ENCODE results near the gene ACOXL. TPM values are rescaled to one million over a fixed set of nuclear protein-coding genes. Genes with fewer than 3 reads are reported as not detected.
A peak's percentile ranks its signal among the peaks of the same experiment; 100 is the strongest.

The ACOXL gene
- total RNA-seq, 2 experiments from 2014 or later = 0.20 to 0.96 TPM

GRCh38 chr2:110748489-110748867 is 16.1 kb downstream of the ACOXL start:
- peak; percentile 92 for DNase-seq
- H3K4me1 Mint-ChIP-seq = peaks cover 50% of the 10 kb centered on the region
- ATAC-seq = peak; percentile 95
- no peaks in the 10 kb centered on the region for H3K9me3 Mint-ChIP-seq (ENCODE audit: low read depth)
- CTCF ChIA-PET = interaction anchor here (1.0 to 2.7 kb wide), 7 partner anchors 9 to 113 kb away, joined by 3 to 15 read pairs (median 4); partner anchors contain the start of gene BUB1
- H3K27ac Mint-ChIP-seq = peak overlapping the region; percentile 92
- H3K4me3 Mint-ChIP-seq = peak overlapping the region; percentile 63
- H3K36me3 Mint-ChIP-seq = no peaks in the 10 kb centered on the region
- peaks cover 36% of the 10 kb centered on the region for H3K27me3 Mint-ChIP-seq

GRCh38 chr2:110751642-110752041 is 19.3 kb downstream of the ACOXL start:
- ATAC-seq (no peak), DNase-seq (no peak)
- no peaks in the 10 kb centered on the region for H3K9me3 Mint-ChIP-seq (ENCODE audit: low read depth)
- H3K27me3 Mint-ChIP-seq = peaks cover 17% of the 10 kb centered on the region
- H3K4me1 Mint-ChIP-seq = peaks cover 35% of the 10 kb centered on the region
- CTCF ChIA-PET = no interaction called here
- H3K4me3 Mint-ChIP-seq = no peak overlapping the region
- no peaks in the 10 kb centered on the region for H3K36me3 Mint-ChIP-seq
- no peak overlapping the region for H3K27ac Mint-ChIP-seq

GRCh38 chr2:110752871-110753270 is 20.5 kb downstream of the ACOXL start:
- peaks cover 27% of the 10 kb centered on the region for H3K27me3 Mint-ChIP-seq
- no peak overlapping the region for H3K4me3 Mint-ChIP-seq
- H3K27ac Mint-ChIP-seq = no peak overlapping the region
- DNase-seq (no peak), ATAC-seq (no peak)
- peaks cover 24% of the 10 kb centered on the region for H3K4me1 Mint-ChIP-seq
- H3K36me3 Mint-ChIP-seq = no peaks in the 10 kb centered on the region
- no peaks in the 10 kb centered on the region for H3K9me3 Mint-ChIP-seq (ENCODE audit: low read depth)
- CTCF ChIA-PET = interaction anchor here (1.3 kb wide), 1 partner anchor 75 kb away, joined by 4 read pairs; the partner anchor contains the start of gene BUB1

GRCh38 chr2:110755491-110756078 is 23.2 kb downstream of the ACOXL start:
- no peak for DNase-seq
- Mint-ChIP-seq H3K36me3 (no peaks in the 10 kb centered on the region), H3K27ac (no peak overlapping the region), H3K4me3 (no peak overlapping the region), H3K9me3 (ENCODE audit: low read depth) (peaks cover 5% of the 10 kb centered on the region), H3K4me1 (peaks cover 3% of the 10 kb centered on the region), H3K27me3 (peaks cover 41% of the 10 kb centered on the region)
- CTCF ChIA-PET = interaction anchor here (0.8 to 2.1 kb wide), 14 partner anchors 10 to 103 kb away, joined by 3 to 14 read pairs (median 4); partner anchors contain the start of gene BUB1
- no peak for ATAC-seq

- peaks cover 60% of the 10 kb centered on the region for H3K27me3 Mint-ChIP-seq
- H3K9me3 Mint-ChIP-seq (ENCODE audit: low read depth) = peaks cover 5% of the 10 kb centered on the region
- H3K4me3 Mint-ChIP-seq = no peak overlapping the region
- ATAC-seq (no peak), DNase-seq (no peak)
- no peaks in the 10 kb centered on the region for H3K4me1 Mint-ChIP-seq
- CTCF ChIA-PET = interaction anchor here (1.2 kb wide), 1 partner anchor 10 kb away, joined by 3 read pairs; no protein-coding TSS in a partner anchor
- H3K36me3 Mint-ChIP-seq = no peaks in the 10 kb centered on the region
- H3K27ac Mint-ChIP-seq = no peak overlapping the region
These were observed 27.0 kb downstream of the ACOXL start for GRCh38 chr2:110759411-110759810.

GRCh38 chr2:110764931-110765330 is 32.6 kb downstream of the ACOXL start:
- Mint-ChIP-seq H3K9me3 (ENCODE audit: low read depth) (peaks cover 3% of the 10 kb centered on the region), H3K27ac (no peak overlapping the region), H3K36me3 (no peaks in the 10 kb centered on the region), H3K4me3 (no peak overlapping the region), H3K4me1 (no peaks in the 10 kb centered on the region), H3K27me3 (peaks cover 50% of the 10 kb centered on the region)
- no peak for DNase-seq
- CTCF ChIA-PET = no interaction called here
- no peak for ATAC-seq

- Mint-ChIP-seq H3K27me3 (peaks cover 51% of the 10 kb centered on the region), H3K4me1 (no peaks in the 10 kb centered on the region), H3K36me3 (no peaks in the 10 kb centered on the region), H3K9me3 (ENCODE audit: low read depth) (peaks cover 3% of the 10 kb centered on the region), H3K4me3 (no peak overlapping the region), H3K27ac (no peak overlapping the region)
- CTCF ChIA-PET = no interaction called here
- ATAC-seq (no peak), DNase-seq (no peak)
These were observed 33.9 kb downstream of the ACOXL start for GRCh38 chr2:110766291-110766690.

GRCh38 chr2:110768591-110768990 is 36.2 kb downstream of the ACOXL start:
- DNase-seq (no peak), ATAC-seq (no peak)
- peaks cover 3% of the 10 kb centered on the region for H3K9me3 Mint-ChIP-seq (ENCODE audit: low read depth)
- no peaks in the 10 kb centered on the region for H3K36me3 Mint-ChIP-seq
- CTCF ChIA-PET = interaction anchor here (2.2 kb wide), 1 partner anchor 13 kb away, joined by 7 read pairs; no protein-coding TSS in a partner anchor
- no peak overlapping the region for H3K27ac Mint-ChIP-seq
- peaks cover 44% of the 10 kb centered on the region for H3K27me3 Mint-ChIP-seq
- H3K4me3 Mint-ChIP-seq = no peak overlapping the region
- no peaks in the 10 kb centered on the region for H3K4me1 Mint-ChIP-seq

- CTCF ChIA-PET = no interaction called here
- H3K4me3 Mint-ChIP-seq = no peak overlapping the region
- ATAC-seq (no peak), DNase-seq (no peak)
- no peaks in the 10 kb centered on the region for H3K4me1 Mint-ChIP-seq
- no peaks in the 10 kb centered on the region for H3K36me3 Mint-ChIP-seq
- peaks cover 3% of the 10 kb centered on the region for H3K9me3 Mint-ChIP-seq (ENCODE audit: low read depth)
- no peak overlapping the region for H3K27ac Mint-ChIP-seq
- H3K27me3 Mint-ChIP-seq = peaks cover 46% of the 10 kb centered on the region
These were observed 38.1 kb downstream of the ACOXL start for GRCh38 chr2:110770404-110770958.

GRCh38 chr2:110770959-110771431 is 38.6 kb downstream of the ACOXL start:
- H3K27ac Mint-ChIP-seq = no peak overlapping the region
- no peak for ATAC-seq
- CTCF ChIA-PET = interaction anchor here (1.2 kb wide), 1 partner anchor 16 kb away, joined by 3 read pairs; no protein-coding TSS in a partner anchor
- peaks cover 43% of the 10 kb centered on the region for H3K27me3 Mint-ChIP-seq
- DNase-seq = no peak
- H3K4me3 Mint-ChIP-seq = no peak overlapping the region
- H3K4me1 Mint-ChIP-seq = no peaks in the 10 kb centered on the region
- H3K36me3 Mint-ChIP-seq = no peaks in the 10 kb centered on the region
- H3K9me3 Mint-ChIP-seq (ENCODE audit: low read depth) = peaks cover 1% of the 10 kb centered on the region

GRCh38 chr2:110771547-110772382 is 39.4 kb downstream of the ACOXL start:
- Mint-ChIP-seq H3K9me3 (ENCODE audit: low read depth) (no peaks in the 10 kb centered on the region), H3K27ac (no peak overlapping the region), H3K4me1 (no peaks in the 10 kb centered on the region), H3K36me3 (no peaks in the 10 kb centered on the region), H3K27me3 (peaks cover 47% of the 10 kb centered on the region), H3K4me3 (no peak overlapping the region)
- ATAC-seq (no peak), DNase-seq (no peak)
- CTCF ChIA-PET = interaction anchor here (1.2 kb wide), 1 partner anchor 17 kb away, joined by 3 read pairs; no protein-coding TSS in a partner anchor

- Mint-ChIP-seq H3K27ac (no peak overlapping the region), H3K36me3 (no peaks in the 10 kb centered on the region), H3K9me3 (ENCODE audit: low read depth) (no peaks in the 10 kb centered on the region), H3K4me1 (no peaks in the 10 kb centered on the region), H3K4me3 (no peak overlapping the region), H3K27me3 (peaks cover 50% of the 10 kb centered on the region)
- CTCF ChIA-PET = no interaction called here
- ATAC-seq (no peak), DNase-seq (no peak)
These were observed 40.0 kb downstream of the ACOXL start for GRCh38 chr2:110772383-110772755.

- Mint-ChIP-seq H3K4me3 (no peak overlapping the region), H3K27me3 (peaks cover 56% of the 10 kb centered on the region), H3K36me3 (no peaks in the 10 kb centered on the region), H3K27ac (no peak overlapping the region), H3K4me1 (no peaks in the 10 kb centered on the region), H3K9me3 (ENCODE audit: low read depth) (no peaks in the 10 kb centered on the region)
- CTCF ChIA-PET = no interaction called here
- ATAC-seq (no peak), DNase-seq (no peak)
These were observed 41.1 kb downstream of the ACOXL start for GRCh38 chr2:110773401-110773921.

Data from activated CD8-positive, alpha-beta memory T cell treated with anti-CD3 and anti-CD28 coated beads, Interleukin-2, amount 10 ng/mL, durations not matched to agents 7 days and 5 days (primary cell).